ENCODE measurements around the gene PIP4K2C.
"Not testable (repeated sequence)": the region's sequence is repeated elsewhere in the genome, so short reads cannot be mapped to it uniquely, and the experiment has no call there.

PIP4K2C gene

GRCh38 chr12:57641699-57642442 is 50.9 kb downstream of the PIP4K2C start:
- no peak for DNase-seq

DNA sequence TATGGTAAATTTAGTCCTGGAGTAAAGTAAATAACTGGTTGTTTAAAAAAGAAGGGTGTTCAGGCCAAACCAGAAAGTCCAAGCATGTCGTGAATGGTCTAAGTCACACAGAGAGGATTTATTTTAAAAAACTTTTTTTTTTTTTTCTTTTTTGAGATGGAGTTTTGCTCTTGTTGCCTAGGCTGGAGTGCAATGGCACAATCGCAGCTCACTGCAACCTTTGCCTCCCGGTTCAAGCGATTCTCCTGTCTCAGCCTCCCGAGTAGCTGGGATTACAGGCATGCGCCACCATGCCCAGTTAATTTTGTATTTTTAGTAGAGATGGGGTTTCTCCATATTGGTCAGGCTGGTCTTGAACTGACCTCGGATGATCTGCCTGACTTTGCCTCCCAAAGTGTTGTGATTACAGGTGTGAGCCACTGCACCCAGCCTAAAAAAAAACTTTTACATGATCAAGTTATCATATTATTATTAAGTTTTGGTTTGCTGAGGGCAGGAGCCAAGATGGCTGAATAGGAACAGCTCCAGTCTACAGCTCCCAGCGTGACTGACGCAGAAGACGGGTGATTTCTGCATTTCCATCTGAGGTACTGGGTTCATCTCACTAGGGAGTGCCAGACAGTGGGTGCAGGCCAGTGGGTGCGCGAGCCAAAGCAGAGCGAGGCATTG is 55.1 kb downstream of the PIP4K2C start:
- not testable (repeated sequence) for DNase-seq

DNA sequence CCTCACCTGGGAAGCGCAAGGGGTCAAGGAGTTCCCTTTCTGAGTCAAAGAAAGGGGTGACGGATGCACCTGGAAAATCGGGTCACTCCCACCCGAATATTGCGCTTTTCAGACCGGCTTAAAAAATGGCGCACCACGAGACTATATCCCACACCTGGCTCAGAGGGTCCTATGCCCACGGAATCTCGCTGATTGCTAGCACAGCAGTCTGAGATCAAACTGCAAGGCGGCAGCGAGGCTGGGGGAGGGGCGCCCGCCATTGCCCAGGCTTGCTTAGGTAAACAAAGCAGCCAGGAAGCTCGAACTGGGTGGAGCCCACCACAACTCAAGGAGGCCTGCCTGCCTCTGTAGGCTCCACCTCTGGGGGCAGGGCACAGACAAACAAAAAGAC is 55.7 kb downstream of the PIP4K2C start:
- DNase-seq, result not testable (repeated sequence)

Data from NCI-H510A (cell line).